MCF 10A (cell line): Measurements from ENCODE around the gene PTPRM. TPM values are rescaled to one million over a fixed set of nuclear protein-coding genes. Genes with fewer than 3 reads are reported as not detected.

ENCODE experiments used
- BruUV-seq: library from RNA; stranded (reverse); fragments of 400-500 nt; replicated peaks from 2 replicates; lab custom pipeline; 2021; lab: Mats Ljungman, UMichigan
- CTCF ChIA-PET: fragments of 300-600 bp; sonication (Branson Sonifier 250); formaldehyde crosslinking; extraction: SDS; loops from one replicate; lab custom pipeline; 2021; ENCODE audit warnings: antibody characterized with exemption, inconsistent platforms; lab: Yijun Ruan, JAX
- POLR2A ChIA-PET: fragments of 300-600, 350-650 bp; sonication (Branson Sonifier 250); formaldehyde crosslinking; extraction: SDS; loops from one replicate; lab custom pipeline; 2020; ENCODE audit warnings: antibody characterized with exemption, inconsistent platforms; lab: Yijun Ruan, JAX
- DNase-seq: peaks from one replicate; pipeline ENCODE4 v3.0.0-alpha.2; 2018; ENCODE audit not compliant: unreplicated experiment
- H3K27ac Mint-ChIP-seq: one replicate; pipeline ENCODE4 v1.8.0; 2022; ENCODE audit warnings: mild to moderate bottlenecking, low read depth, mixed read lengths; ENCODE audit not compliant: unreplicated experiment
- H3K27me3 Mint-ChIP-seq: one replicate; pipeline ENCODE4 v1.8.0; 2022; ENCODE audit warnings: mixed read lengths; ENCODE audit not compliant: insufficient read depth, unreplicated experiment
- H3K36me3 Mint-ChIP-seq: one replicate; pipeline ENCODE4 v1.8.0; 2022; ENCODE audit warnings: mild to moderate bottlenecking, moderate library complexity, mixed read lengths; ENCODE audit not compliant: insufficient read depth, unreplicated experiment
- H3K4me1 Mint-ChIP-seq: one replicate; pipeline ENCODE4 v1.8.0; 2022; ENCODE audit warnings: mixed read lengths; ENCODE audit not compliant: insufficient read depth, unreplicated experiment
- H3K4me3 Mint-ChIP-seq: one replicate; pipeline ENCODE4 v1.8.0; 2022; ENCODE audit warnings: mild to moderate bottlenecking, moderate library complexity, mixed read lengths; ENCODE audit not compliant: unreplicated experiment
- H3K9me3 Mint-ChIP-seq: one replicate; pipeline ENCODE4 v1.8.0; 2022; ENCODE audit warnings: mixed read lengths; ENCODE audit not compliant: unreplicated experiment
- CTCF ChIP-seq: fragments of 200-600 bp; IDR thresholded peaks from one replicate; pipeline ENCODE4 v1.8.0; 2022; ENCODE audit warnings: antibody characterized with exemption, mild to moderate bottlenecking; ENCODE audit not compliant: unreplicated experiment
- intact Hi-C: fragments of 100-400 bp; cut with micrococcal nuclease; formaldehyde crosslinking; loops from 2 replicates; pipeline ENCODE4 v1.14.1; 2022
- total RNA-seq: library from RNA; stranded (reverse); gene quantifications from 2 replicates; pipeline ENCODE4 v1.2.3, GENCODE V29; 2022

The PTPRM gene
- total RNA-seq, 1 experiment from 2014 or later = 82.8 TPM

GRCh38 chr18:7600036-7600435, 32.9 kb downstream of the PTPRM start:
- H3K4me3 Mint-ChIP-seq = no peak overlapping the region
- H3K27me3 Mint-ChIP-seq = no peaks in the 10 kb centered on the region
- DNase-seq = no peak
- peaks cover 8% of the 10 kb centered on the region for H3K36me3 Mint-ChIP-seq
- peaks cover 34% of the 10 kb centered on the region for H3K4me1 Mint-ChIP-seq
- BruUV-seq = no TSS peak
- peaks cover 4% of the 10 kb centered on the region for H3K9me3 Mint-ChIP-seq
- CTCF ChIA-PET = interaction anchor here (0.6 kb wide), 2 partner anchors 8 to 878 kb away, joined by 3 to 4 read pairs; no protein-coding TSS in a partner anchor
- no peak for TF ChIP-seq CTCF
- intact Hi-C loops = no loop called here
- POLR2A ChIA-PET = interaction anchor here (1.8 kb wide), 1 partner anchor 8 kb away, joined by 4 read pairs; no protein-coding TSS in a partner anchor
- H3K27ac Mint-ChIP-seq = no peak overlapping the region

- peaks cover 4% of the 10 kb centered on the region for H3K9me3 Mint-ChIP-seq
- no TSS peak for BruUV-seq
- H3K27ac Mint-ChIP-seq = no peak overlapping the region
- DNase-seq = no peak
- no peak for TF ChIP-seq CTCF
- intact Hi-C loops = no loop called here
- peaks cover 8% of the 10 kb centered on the region for H3K36me3 Mint-ChIP-seq
- ChIA-PET POLR2A (no interaction called here), CTCF (no interaction called here)
- no peak overlapping the region for H3K4me3 Mint-ChIP-seq
- H3K4me1 Mint-ChIP-seq = peaks cover 31% of the 10 kb centered on the region
- H3K27me3 Mint-ChIP-seq = no peaks in the 10 kb centered on the region
Observed at GRCh38 chr18:7600528-7601245, 33.6 kb downstream of the PTPRM start.

- Mint-ChIP-seq H3K36me3 (peaks cover 8% of the 10 kb centered on the region), H3K27me3 (no peaks in the 10 kb centered on the region), H3K9me3 (peaks cover 4% of the 10 kb centered on the region), H3K4me3 (no peak overlapping the region), H3K27ac (no peak overlapping the region), H3K4me1 (peaks cover 25% of the 10 kb centered on the region)
- no TSS peak for BruUV-seq
- peak; percentile 69 for DNase-seq
- POLR2A ChIA-PET = no interaction called here
- CTCF ChIA-PET = no interaction called here
- no peak for TF ChIP-seq CTCF
- intact Hi-C loops = no loop called here
Observed at GRCh38 chr18:7601246-7601615, 34.1 kb downstream of the PTPRM start.

- ChIA-PET CTCF (interaction anchor here (1.4 kb wide), 1 partner anchor 10 kb away, joined by 4 read pairs; no protein-coding TSS in a partner anchor), POLR2A (no interaction called here)
- Mint-ChIP-seq H3K4me1 (peaks cover 19% of the 10 kb centered on the region), H3K27ac (no peak overlapping the region), H3K9me3 (peaks cover 4% of the 10 kb centered on the region), H3K36me3 (peaks cover 8% of the 10 kb centered on the region), H3K27me3 (no peaks in the 10 kb centered on the region), H3K4me3 (no peak overlapping the region)
- intact Hi-C loops = no loop called here
- no peak for TF ChIP-seq CTCF
- DNase-seq = no peak
- no TSS peak for BruUV-seq
Observed at GRCh38 chr18:7601936-7602335, 34.8 kb downstream of the PTPRM start.
